ENCODE results near the gene PPP1R9B.
A peak's percentile ranks its signal among the peaks of the same experiment; 100 is the strongest.

The PPP1R9B gene

DNA sequence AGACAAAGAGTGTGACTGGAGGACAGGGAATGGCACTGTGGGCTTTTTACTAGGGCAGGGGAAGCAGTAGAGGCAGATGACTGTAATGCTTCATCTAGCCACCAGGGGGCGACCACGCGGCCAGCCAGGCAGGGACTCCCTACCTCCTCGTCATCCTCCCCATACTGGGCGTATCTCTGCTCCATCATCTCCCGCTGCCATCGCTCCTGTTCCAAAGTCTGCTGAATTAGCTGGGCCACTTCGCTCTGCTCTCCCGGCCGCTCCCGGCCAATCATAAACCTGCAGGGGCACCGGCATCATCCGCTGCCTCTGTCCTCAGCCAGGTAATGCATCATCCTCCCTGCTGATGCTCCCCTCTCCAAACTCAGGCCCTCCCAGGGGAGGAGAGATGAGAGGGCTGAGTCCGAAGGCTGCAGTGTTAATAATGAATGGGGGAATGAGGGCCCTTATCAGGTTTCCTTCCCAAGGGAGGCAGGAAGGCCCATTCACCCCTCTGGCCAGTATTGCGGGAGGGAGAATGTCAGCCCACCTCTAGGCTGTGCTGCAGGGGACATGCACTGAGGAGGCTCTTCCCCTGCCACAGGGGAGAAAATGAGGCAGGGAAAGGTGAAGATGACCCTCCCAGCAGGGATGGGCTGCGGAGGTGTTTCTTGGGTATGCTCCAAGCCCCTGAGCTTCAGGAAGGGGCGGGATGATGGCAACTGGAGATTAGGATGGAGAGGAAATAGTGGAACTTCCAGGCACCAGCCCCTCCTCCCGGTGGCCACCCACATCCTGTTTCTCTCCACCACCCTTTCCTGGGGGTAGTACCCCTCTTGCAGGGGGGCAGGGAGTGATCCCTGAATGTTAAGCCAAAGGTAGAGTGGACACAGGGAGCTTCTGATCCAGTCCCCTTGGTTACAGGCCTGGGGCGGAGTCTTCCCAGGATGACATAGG, 10.3 kb downstream of the PPP1R9B start:
- DNase-seq: peak; percentile 27

- no peak for DNase-seq
Observed at GRCh38 chr17:50139185-50139783, 11.2 kb downstream of the PPP1R9B start.

- DNase-seq: no peak
Observed at GRCh38 chr17:50137042-50137441, 13.4 kb downstream of the PPP1R9B start.

DNA sequence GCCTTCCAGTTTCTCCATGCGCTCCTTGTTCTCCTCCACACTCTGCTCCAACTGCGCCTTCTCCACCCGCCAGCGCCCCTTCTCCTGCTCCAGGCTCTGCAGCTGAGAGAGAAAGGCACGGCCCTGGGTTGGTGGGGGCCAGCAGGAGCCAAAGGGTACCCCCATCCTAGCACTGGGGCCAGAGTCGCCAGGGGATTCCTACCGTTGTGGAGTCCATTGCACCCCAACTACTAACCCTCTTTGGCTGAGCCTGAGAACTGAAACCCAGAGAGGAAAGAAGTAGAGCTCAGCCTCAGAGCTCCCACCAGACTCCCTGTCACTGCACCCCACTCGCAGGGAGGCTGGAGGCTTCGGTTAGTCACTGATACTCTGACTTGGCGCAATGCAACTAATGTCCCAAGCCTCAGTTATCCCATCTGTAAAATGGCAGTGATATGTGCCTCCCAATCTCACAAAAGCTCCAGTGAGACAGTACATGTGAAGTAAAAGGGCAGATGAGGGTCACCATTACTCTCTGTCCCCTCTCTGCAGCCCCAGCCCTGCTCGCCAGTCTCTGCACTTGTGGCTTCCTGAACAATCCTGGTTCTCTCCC, 14.3 kb downstream of the PPP1R9B start:
- DNase-seq: no peak

GRCh38 chr17:50135316-50136095, 15.0 kb downstream of the PPP1R9B start:
- DNase-seq: no peak

GRCh38 chr17:50134206-50135110, 16.0 kb downstream of the PPP1R9B start:
- DNase-seq: no peak

- DNase-seq: no peak
Observed at GRCh38 chr17:50133769-50134099, 16.7 kb downstream of the PPP1R9B start.

DNA sequence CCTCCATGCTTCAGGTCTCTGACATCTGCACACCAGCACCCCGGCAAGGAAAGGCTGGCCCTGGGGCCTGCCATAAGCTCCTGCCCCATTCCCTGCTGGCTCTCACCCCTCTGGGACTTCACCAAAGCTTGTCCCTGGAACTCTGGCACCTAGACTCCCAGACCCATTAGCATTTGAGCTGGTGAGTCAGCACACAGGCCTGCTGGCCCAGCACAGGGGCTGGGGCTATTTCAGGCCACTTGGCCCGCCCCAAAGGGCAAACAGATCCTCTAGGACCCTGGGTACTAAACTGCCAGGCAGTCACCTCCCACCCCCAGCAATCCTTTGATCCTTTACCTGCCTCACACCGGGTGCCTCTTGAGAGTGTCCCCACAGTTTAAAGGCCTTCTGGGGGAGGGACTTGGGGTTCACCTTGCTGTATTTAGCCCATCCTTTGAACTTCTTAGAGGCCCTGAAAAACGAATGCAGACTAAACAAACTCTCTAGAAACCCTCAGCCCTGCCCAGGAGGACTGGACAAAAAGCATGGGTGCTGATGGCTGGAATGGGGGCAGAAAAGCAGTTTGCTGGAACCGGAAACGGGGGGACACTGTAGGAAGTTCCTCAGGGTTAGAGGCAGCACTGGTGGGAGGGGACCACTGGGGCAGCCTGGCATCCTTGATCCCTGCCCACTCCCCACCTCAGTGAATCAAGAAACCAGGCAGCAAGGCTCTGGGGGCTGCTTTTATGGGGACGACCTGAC, 17.3 kb downstream of the PPP1R9B start:
- DNase-seq: no peak

GRCh38 chr17:50132104-50132794, 18.2 kb downstream of the PPP1R9B start:
- DNase-seq: no peak

DNA sequence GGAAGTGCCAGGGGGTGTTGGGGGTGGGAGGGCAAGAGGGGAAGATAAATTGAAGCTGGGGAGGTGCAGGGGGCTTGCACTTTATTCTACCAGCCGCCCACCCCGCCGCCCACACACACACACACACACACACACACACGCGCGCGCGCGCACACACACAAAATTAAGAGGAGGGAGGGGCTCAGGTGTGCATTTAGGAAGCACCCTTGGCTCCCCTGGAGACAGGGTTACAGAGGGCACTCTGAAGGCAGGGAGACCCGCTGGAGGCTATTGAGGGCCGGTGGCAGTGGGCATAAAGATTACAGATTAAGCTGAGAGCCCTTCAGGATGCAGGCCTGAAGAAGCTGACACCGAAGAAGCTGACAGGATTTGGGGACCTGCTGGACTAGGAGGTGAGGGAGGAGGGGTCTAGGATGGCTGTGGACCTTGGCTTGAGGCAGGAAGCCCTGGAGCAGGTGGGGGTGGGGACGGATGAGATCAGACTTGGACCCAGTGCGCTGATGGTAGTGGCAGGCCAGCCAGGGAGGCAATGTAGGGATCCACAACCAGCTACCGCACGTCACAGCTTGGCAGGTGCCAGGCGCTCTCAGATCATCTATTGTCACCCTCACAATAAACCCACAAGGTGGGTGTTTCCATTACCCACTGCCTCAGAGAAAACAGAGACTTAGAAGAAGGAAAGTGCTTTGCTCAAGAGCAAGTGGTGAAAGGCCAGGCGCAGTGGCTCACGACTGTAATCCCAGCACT, 19.7 kb downstream of the PPP1R9B start:
- no peak for DNase-seq

DNA sequence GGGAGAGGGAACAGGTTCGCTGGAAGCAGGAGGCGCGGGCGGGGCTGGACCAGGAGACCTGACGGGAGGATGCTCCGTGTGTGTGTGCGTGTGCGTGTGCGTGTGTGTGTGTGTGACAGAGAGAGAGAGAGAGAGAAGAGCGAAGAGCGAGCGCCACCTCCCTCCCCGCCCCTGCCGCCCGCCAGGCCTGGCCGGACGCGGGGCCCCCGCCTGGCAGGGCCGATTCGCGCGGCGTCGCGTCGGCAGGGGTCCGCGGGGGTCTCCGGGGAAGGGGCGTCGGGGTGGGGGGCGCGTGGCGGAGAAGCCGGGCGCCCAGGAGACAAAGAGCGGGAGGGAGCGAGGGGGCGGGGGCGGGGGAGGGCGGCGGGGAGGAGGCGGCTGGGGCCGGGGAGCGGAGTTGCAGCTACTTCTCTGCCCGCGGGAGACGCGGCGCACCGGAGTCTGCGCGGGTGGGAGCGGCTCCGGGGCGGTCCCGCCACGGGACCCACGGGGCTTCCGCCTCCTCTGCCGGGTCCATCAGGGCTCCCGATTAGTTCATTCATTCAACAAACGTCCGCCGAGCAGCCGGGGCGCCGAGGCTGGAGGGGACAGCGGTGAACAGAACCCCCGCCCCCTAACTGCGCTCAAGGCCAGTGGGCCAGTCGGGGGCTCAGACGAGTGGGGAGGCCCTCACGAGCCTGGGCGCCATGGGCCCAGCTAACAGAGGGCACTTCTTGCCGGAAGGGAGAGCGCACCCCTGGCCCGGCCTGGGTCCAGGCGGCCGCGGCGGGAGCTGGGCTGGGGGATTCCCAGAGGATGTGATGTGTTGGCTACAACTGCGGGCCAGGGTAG, 20.5 kb downstream of the PPP1R9B start, which contains the start of gene SAMD14:
Gene SAMD14, minus strand, starts transcription at position 433 of the 831 bp plus-strand sequence. CDS start 5,201 bp downstream, outside the sequence.
- DNase-seq: no peak

GRCh38 chr17:50129353-50129727, 21.1 kb downstream of the PPP1R9B start:
- DNase-seq: no peak

- DNase-seq: no peak
Observed at GRCh38 chr17:50128441-50129352, 21.8 kb downstream of the PPP1R9B start.

DNA sequence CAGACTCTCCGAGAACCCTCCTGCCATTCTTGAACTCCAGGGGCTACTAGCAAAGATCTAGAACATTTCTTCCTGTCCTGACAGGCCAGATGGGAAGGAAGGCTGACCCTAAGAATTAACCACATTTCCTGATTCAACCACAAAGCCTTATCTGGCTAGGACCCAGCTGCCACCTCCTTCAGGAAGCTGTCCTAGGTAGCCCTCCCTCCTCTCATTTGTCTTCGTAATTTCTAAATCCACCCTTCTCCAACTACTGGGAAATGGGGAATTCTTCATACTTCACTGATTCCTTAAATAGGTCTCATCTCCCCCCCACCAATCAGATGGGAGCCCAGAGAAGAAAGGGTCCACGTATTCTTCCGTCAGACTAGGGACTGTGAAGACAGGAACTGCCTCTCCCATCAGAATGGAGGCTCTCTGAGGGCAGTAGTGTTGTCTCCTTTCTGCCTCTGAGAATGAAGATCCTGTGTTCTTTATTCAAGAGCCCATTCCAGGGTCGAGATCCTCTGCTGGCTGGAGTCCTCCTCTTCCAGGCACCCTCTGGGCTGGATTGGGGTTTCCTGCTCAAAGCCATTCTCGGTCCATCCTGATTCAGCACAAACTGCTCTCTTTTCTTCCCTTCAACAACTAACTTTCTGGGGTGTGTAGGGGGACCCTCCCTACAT, 22.6 kb downstream of the PPP1R9B start:
- no peak for DNase-seq

DNA sequence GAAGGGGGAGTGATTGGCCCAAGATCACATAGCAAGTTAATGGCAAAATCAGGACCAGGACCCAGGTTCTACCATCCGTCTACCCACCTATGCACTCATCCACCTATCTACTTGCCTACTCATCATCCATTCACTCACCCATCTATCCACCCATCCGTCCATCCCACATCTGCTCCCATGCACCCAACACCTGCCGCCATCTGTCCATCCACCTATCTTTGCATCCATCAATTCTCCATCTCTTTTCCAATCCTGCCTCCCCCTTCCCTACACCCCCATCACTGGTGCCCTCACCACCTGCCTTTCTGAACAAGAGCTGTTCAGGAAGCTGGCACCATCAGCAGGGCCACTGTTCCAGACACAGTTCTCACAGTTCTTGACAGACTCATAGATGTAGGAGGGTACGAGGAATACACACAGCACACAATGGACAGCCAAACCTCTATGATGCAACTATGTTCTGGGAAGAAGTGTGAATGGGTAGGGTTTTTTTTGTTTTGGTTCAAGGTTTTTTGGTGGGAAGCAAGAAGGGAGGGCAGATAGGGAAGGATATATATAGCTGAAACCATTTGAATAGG, 25.0 kb downstream of the PPP1R9B start:
- DNase-seq: no peak

DNA sequence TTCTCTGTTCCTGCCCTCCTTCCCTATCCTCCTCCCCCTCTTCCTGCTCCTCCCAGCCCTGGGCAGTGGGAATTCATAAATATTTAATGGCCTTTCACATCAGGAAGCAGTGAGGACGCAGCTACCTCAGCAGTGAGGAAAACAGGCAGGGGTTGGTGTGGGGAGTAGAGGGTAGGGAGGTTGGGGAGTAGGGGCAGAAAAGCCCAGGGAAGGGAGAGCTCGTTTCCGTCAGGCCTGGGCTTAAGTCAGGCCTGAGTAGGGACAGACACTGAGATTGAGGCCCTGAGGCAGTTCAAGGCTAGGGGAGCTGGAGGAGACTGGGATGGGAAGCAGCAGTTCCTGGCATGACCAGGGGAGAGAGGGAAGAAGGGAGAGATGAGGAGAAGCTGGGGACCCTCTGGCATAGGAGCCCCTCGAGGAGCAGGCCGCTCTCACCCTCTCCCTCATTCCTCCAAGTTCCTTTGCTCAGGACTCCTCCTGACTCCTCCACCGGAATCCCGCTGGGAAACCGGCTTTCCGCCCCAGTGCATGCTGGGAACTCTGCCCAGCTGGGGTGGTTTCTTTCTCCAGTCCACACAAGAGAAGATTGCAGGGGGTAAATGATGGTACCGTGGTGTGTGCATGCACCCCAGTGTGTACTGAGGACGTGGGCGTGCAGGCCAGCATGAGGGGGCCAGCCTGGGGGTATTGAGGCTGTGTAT, 26.7 kb downstream of the PPP1R9B start:
- DNase-seq: no peak

All from SHP77 treated with DMSO at 0.1 percent for 48 hours (cell line).